Measurements from ENCODE around the gene RNF10. TPM values are rescaled to one million over a fixed set of nuclear protein-coding genes. Genes with fewer than 3 reads are reported as not detected.

RNF10 gene
- total and polyA plus RNA-seq, 10 of the 15 experiments (the other 5 are each of a cell fraction or from before 2014, with no cell fraction given) = 48.2 to 127 (median 64.5) TPM

GRCh38 chr12:120544691-120545090 is 10.5 kb downstream of the RNF10 start:
- Histone ChIP-seq H3K4me3 (no peak overlapping the region), H3K36me3 (ENCODE audit: control insufficient read depth in 2 of 2, insufficient read depth in 2 of 2, low read length in 1 of 2) (peaks cover 10 to 19% of the 10 kb centered on the region in 2 experiments), H4K20me1 (ENCODE audit: control insufficient read depth, insufficient read depth) (peaks cover 3% of the 10 kb centered on the region; the same call in 1 of the 2 replicates), H2AFZ (ENCODE audit: control insufficient read depth, low read depth, low read length) (no peak overlapping the region), H3K27me3 (replicated peaks in 1 of 2; ENCODE audit: control insufficient read depth in 2 of 2, insufficient read depth in 2 of 2, low read length in 1 of 2) (no peaks in the 10 kb centered on the region), H3K4me2 (ENCODE audit: control insufficient read depth, insufficient read depth) (no peak overlapping the region), H3K4me1 (ENCODE audit: control insufficient read depth, insufficient read depth, low read length) (no peaks in the 10 kb centered on the region), H3K9ac (ENCODE audit: control insufficient read depth, insufficient read depth, low read length) (no peak overlapping the region), H3K9me3 (replicated peaks; ENCODE audit: control insufficient read depth, insufficient read depth, low read length) (no peaks in the 10 kb centered on the region), H3K79me2 (ENCODE audit: control insufficient read depth, insufficient read depth, low read length) (peaks cover 41% of the 10 kb centered on the region), H3K27ac (ENCODE audit: control insufficient read depth, insufficient read depth) (no peak overlapping the region)
- SMC1A ChIA-PET (ENCODE audit: uncharacterized antibody, unreplicated experiment) = no interaction called here
- DNase-seq (ENCODE audit: low read depth, low spot score) = no peak
- POLR2A ChIA-PET = interaction anchor here (1.0 kb wide), 1 partner anchor 9 kb away, joined by 3 read pairs; no protein-coding TSS in a partner anchor
- intact Hi-C loops (cut with micrococcal nuclease; ENCODE audit: unreplicated experiment) (no loop called here), in situ Hi-C loops (cut with MboI) (no loop called here)
- CTCF ChIA-PET = interaction anchor here (1.2 kb wide), 1 partner anchor 38 kb away, joined by 4 read pairs; no protein-coding TSS in a partner anchor
- no peak for FAIRE-seq
- no peak for ATAC-seq
- WGBS (ENCODE audit: insufficient coverage, insufficient replicate concordance, low lambda C conversion rate, missing lambda C conversion rate) = 98% methylated on average over 3 of the region's 3 CpGs
- RAD21 ChIA-PET (ENCODE audit: unreplicated experiment) = no interaction called here
- TF ChIP-seq CBFB (IDR thresholded peaks at IDR 0.05; ENCODE audit: low read depth) (no peak), HDAC6 (IDR thresholded peaks at IDR 0.05; ENCODE audit: unreplicated experiment) (no peak), POLR2AphosphoS2 (IDR thresholded peaks at IDR 0.05; ENCODE audit: low read depth, low read length) (no peak), ZNF687 (IDR thresholded peaks at IDR 0.05) (no peak), SUZ12 (IDR thresholded peaks at IDR 0.05; ENCODE audit: unreplicated experiment) (no peak), STAT3 (IDR thresholded peaks at IDR 0.05; ENCODE audit: low read depth, low read length) (no peak)
- no TSS peak for BruUV-seq (replicated peaks)

All from GM12878 (cell line).